GM12874 (cell line): ENCODE results near the gene CRABP1.

Source experiments
- TF ChIP-seq, protein P1 (sequence below): IDR thresholded peaks from 2 replicates; pipeline ENCODE4 v1.5.1; 2011; ENCODE audit warnings: low read depth, mild to moderate bottlenecking, control low read depth, low read length, moderate library complexity; ENCODE audit not compliant: insufficient read depth

Gene CRABP1

DNA sequence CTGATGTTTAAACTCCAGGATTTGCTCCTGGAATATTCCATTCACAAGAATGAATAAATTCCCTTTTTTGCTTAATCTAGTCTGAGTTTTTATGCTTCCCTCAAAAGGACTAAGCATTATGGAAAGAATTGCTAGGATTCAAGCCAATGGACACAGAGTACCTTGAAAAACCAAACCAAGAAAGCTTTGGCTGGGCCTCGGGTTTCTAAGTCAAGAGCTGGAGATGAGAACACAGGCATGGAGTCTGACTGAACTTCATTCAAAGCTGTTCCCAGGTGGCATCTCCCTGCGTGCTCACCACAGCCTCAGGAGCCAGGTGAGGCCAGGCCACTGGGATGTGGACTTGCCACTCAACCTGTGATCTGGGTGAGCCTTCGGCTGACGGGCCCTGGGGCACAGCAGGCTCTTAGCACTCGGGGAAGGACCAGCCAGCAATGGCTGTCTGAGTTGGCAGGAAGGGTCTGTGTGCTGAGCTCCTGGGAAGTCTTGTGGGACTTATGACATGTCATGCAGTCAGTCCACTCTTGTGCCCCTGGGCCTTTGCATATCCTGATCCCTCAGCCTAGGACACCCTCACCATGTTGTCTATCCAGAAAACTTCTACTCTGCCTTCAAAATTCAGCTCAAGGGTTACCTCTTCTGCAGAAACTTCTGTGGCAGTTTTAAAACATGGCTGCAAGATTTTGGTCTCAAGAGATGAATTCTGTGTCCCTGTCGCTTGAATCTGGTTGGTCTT is 21.8 kb downstream of the CRABP1 start:
- TF ChIP-seq, protein P1, sequence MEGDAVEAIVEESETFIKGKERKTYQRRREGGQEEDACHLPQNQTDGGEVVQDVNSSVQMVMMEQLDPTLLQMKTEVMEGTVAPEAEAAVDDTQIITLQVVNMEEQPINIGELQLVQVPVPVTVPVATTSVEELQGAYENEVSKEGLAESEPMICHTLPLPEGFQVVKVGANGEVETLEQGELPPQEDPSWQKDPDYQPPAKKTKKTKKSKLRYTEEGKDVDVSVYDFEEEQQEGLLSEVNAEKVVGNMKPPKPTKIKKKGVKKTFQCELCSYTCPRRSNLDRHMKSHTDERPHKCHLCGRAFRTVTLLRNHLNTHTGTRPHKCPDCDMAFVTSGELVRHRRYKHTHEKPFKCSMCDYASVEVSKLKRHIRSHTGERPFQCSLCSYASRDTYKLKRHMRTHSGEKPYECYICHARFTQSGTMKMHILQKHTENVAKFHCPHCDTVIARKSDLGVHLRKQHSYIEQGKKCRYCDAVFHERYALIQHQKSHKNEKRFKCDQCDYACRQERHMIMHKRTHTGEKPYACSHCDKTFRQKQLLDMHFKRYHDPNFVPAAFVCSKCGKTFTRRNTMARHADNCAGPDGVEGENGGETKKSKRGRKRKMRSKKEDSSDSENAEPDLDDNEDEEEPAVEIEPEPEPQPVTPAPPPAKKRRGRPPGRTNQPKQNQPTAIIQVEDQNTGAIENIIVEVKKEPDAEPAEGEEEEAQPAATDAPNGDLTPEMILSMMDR = no peak

DNA sequence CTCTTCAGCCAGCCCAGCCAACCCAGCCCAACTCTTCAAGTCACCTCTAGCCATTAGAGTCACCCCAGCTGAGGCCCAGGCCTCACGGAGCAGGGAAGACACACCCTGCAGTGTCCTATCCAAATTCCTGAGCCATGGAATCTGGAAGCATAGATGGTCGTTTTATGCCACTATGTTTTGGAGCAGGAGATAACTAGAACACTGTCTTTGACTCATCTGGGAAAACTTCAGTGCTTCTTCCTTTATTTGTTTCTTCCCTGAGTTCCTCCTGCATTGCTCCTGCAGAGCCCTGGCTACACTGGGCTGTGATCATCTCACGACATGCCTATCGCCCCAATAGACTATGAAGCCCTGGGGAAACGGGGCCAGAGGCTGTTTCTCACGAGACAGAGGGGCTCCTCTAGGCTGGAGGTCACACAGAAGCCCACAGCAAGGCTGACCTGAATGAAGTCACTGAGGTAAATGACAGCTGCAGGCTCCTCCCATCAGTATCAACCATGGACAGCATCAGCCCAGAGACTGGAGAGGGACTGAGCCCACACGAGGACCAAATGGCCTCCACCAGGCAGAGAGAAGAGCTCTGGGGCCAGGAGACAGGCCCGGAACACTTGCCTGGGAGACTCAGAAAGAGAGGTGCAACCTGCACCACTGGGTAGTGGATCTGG is 22.7 kb downstream of the CRABP1 start:
- TF ChIP-seq, protein P1 = no peak

DNA sequence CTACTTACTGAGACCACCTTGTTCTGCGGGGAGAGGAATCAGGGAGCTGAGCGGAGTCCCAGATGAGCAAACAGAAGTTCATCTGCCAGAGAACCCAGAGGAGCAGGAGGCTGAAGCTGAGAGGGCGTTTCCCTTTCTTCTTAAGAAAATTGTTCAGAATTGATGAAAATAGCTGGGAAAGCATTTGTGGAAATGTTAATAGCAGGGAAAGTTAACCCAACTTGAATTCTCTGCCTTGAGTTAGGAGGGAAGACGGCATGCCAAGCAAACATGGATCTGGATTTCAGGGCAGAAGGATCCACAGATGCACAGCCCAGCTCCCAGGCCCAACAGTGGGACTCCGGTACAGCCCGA is 23.2 kb downstream of the CRABP1 start:
- TF ChIP-seq, protein P1 = no peak

DNA sequence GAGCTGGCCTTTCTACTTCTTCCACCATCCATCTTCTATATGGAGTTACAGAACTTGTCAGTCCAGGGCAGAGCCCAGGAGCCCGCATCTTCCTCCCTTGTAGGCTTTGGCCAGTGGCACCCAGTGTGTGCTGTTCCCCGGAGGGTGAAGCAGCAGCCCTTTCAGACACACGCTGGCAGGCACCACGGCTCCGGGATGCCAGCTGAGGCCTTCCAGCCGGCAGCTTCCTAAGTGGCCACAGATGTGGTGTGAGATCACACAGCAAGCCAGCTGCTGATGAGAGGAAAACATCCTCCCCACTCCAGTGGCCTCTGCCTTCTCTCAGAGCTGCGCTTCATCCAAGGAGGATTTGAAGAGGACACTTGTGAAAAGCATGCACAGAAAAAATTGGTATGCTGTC is 24.1 kb downstream of the CRABP1 start:
- TF ChIP-seq, protein P1 = no peak

DNA sequence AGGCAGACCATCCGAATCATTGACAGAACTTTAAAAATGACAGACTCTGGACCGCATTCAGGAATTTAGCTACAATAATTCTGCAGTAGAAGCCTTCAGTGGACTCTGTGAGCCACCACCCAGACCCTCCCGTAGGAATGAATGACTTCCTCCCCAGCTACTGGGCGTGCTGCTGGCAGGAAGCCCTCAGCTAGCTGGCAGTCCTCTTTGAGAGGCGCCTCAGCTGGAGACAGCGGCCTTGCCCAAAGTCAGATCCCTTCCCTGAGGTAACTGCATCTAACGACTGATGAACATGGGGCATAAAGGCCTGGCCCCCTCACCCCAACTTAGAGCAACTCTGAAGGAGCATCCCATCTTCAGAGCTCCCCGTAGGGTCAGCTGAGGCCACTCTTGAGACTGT is 25.8 kb downstream of the CRABP1 start:
- TF ChIP-seq, protein P1 = no peak

DNA sequence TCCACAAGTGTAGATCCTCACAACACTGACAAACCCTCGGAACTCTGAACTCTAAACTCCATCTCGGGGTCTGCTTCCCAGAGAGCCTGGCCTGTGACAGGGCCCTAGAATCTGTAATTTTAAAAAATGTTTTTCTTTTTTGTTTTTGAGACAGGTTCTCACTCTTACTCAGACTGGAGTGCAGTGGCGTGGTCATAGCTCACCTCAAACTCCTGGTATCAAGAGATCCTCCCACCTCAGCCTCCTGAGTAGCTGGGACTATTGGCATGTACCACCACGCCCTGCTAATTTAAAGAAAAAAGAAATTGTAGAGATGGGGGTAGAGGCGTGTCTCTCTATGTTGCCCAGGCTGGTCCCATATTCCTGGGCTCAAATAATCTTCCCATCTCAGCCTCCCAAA is 26.2 kb downstream of the CRABP1 start:
- TF ChIP-seq, protein P1 = no peak

DNA sequence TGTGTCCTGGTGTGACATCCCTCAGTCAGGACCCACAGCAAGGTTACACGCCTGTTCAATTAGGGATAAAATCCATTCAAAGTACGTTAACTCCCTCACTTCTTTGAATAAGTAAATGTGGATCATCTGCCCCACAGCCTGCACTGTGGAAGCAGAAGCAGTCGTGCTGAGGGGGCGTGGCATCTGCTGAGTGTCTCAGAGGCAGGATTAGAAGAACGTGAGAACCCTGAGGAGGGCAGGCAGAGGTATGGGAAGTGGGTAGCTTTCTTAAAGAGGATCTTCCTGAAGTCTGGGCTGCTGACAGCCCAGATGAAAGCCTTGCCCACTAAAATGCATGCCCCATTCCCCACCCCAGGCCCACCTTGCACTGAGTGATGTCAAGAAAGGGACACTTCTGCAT is 28.5 kb downstream of the CRABP1 start:
- TF ChIP-seq, protein P1 = no peak
